SH-SY5Y (cell line): Measurements from ENCODE around the gene MRPL3.

Source experiments
- GATA2 ChIP-seq: IDR thresholded peaks from 2 replicates; pipeline ENCODE4 v1.6.1; 2011; ENCODE audit warnings: mild to moderate bottlenecking, low read depth, low read length
- GATA3 ChIP-seq: IDR thresholded peaks from 2 replicates; pipeline ENCODE4 v1.6.1; 2011; ENCODE audit warnings: low read depth, mild to moderate bottlenecking, low read length, moderate library complexity

DNA sequence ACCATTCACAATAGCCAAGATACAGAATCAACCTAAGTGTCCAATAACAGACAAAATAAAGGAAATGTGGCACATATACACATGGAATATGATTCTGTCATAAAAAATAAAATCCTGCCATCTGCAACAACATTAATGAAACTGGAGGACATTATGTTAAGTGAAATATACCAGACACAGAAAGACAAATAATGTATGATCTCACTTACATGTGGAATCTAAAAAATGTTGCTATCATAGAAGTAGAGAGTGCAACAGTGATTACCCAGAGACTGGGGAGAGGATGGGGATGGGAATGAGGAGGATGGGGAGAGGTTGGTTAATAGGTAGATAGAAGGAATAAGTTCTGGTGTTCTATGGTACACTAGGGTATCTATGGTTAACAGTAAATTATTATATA, 28.7 kb downstream of the MRPL3 start:
- no peak for TF ChIP-seq GATA2
- TF ChIP-seq GATA3, result no peak
